ENCODE measurements around the gene FAM168A.

GRCh38 chr11:73384125-73384441 lies 213.8 kb downstream of the FAM168A start:
- TF ChIP-seq ZFP3 (CRISPR knock-in tag; IDR thresholded peaks at IDR 0.05) (no peak), CSRNP3 (CRISPR knock-in tag; IDR thresholded peaks at IDR 0.05) (no peak), PATZ1 (CRISPR knock-in tag; IDR thresholded peaks at IDR 0.05; ENCODE audit: borderline replicate concordance) (no peak), ARNTL (CRISPR knock-in tag; IDR thresholded peaks at IDR 0.05; ENCODE audit: borderline replicate concordance, low read depth) (no peak), ZNF8 (CRISPR knock-in tag; IDR thresholded peaks at IDR 0.05) (no peak), PPARA (CRISPR knock-in tag; IDR thresholded peaks at IDR 0.05; ENCODE audit: borderline replicate concordance) (no peak), ZFP30 (CRISPR knock-in tag; IDR thresholded peaks at IDR 0.05) (no peak), CREB5 (CRISPR knock-in tag; IDR thresholded peaks at IDR 0.05; ENCODE audit: low read depth) (no peak), POU6F1 (CRISPR knock-in tag; IDR thresholded peaks at IDR 0.05; ENCODE audit: borderline replicate concordance, low read depth) (no peak), TOX (CRISPR knock-in tag; IDR thresholded peaks at IDR 0.05; ENCODE audit: borderline replicate concordance) (no peak), CSDC2 (CRISPR knock-in tag; IDR thresholded peaks at IDR 0.05) (no peak), TSHZ2 (CRISPR knock-in tag; IDR thresholded peaks at IDR 0.05) (no peak), ISL1 (CRISPR knock-in tag; IDR thresholded peaks at IDR 0.05) (no peak), ZNF565 (CRISPR knock-in tag; conservative IDR thresholded peaks at IDR 0.05; ENCODE audit: low read depth) (no peak)
